ENCODE data around the gene SHROOM1.
"Not testable (repeated sequence)": the region's sequence is repeated elsewhere in the genome, so short reads cannot be mapped to it uniquely, and the experiment has no call there.

Gene SHROOM1

DNA sequence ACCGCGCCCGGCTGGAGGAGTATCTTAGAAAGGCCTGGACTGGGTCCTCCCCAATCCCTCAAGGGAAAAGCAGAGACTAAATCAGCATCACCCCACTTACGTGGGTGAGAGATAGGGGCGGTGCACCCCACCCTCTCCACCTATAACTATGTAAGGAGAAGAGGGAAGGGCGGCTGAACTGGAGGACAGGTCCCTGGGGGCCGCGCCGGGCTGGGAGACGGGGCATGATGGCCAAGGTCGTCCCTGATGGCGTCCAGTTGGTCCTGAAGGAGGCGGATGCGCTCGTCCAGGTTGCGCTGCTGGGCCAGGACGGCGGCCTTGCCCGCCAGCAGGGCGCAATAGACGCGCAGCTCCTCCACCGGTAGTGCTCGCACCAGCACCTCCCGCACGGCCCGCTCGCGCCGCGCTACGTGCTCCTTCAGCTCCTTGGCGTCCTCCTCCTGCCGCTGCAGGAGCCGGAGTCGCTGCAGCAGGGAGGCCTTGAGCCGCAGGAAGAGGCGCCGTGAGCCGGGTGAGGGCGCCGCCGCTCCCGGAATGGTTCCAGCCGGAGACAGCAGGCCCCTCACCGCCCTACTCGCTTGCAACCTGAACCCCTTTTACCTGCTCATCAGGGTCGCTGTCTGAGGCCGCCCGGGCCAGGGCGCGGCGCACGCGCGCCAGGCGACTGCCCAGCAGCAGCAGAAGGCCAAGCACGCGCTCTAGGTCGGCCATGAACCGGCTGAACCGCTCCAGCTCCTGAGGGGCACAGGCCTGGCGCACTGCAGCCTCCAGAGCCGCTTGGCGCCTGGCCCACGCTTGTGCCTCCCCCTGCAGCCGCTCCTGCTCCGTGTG, 7.6 kb downstream of the SHROOM1 start:
- DNase-seq: peak in 1 of 2 donors; percentile 45

DNA sequence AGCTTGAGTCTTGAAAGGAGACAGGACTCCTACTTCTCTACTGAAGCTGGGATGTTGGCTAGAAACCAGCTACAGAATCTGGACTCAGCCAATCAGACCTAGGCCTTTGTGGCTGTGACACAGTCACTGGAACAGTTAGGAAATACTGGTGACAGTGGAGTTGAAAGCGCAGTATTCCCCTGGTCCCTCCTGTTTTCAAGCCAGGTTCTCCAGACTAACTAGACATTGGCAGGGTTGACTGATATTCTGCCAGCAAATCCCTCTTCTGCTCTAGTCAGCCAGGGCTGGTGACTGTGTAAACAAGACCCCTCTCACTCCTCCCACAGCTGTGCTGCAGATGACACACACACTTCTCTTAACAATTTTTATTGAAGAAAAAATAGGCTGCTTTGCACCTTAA, 8.7 kb downstream of the SHROOM1 start:
- DNase-seq: no peak

- no peak for DNase-seq
Observed at GRCh38 chr5:132821350-132821749, 9.1 kb downstream of the SHROOM1 start.

- peak; percentile 94 to 95 for DNase-seq
Observed at GRCh38 chr5:132820162-132820754, 10.2 kb downstream of the SHROOM1 start.

DNA sequence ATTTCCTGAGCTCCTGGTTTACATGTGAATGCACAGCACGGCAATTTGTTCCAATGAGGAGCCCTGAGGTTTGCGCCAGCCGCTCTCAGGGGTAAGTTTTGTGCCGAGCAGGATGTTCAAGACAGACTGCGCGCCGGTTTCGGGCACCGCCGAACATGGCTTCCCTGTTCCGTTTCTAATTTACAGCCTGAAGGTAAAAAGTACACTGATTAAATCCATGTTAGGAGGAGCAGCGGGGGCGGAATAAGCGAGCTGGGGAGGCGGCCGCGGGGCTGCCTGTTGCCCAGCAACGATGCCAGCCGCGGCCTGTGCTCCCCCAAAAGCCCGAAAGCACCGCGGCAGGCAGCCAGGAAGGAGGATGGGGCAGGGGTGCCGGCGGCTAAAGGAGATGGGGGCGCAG, 11.0 kb downstream of the SHROOM1 start:
- DNase-seq: peak in 1 of 2 donors; percentile 27

- no peak for DNase-seq
Observed at GRCh38 chr5:132817011-132817410, 13.4 kb downstream of the SHROOM1 start.

DNA sequence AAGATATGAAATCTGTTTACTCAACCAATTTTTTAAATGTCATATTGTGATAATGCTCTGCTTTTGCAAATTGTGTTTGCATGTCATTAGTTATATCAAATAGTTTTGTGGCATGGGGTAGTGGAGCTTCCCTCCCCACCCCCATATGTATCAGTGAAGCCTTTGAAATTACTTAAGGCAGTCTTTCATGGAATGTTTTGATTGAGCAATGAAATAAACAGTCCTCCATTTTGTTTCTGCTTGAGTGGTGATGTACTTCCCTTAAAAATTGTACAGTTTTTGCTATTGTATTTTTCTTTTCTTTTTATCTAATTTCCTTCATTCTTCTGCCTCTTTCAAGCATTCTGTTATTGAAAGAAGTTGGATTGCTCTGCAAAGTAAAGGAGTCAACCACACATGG, 13.9 kb downstream of the SHROOM1 start:
- no peak for DNase-seq

- DNase-seq: no peak
Observed at GRCh38 chr5:132816083-132816482, 14.4 kb downstream of the SHROOM1 start.

- no peak for DNase-seq
Observed at GRCh38 chr5:132815454-132815853, 15.0 kb downstream of the SHROOM1 start.

- DNase-seq: no peak
Observed at GRCh38 chr5:132814503-132815294, 15.7 kb downstream of the SHROOM1 start.

GRCh38 chr5:132813599-132814502, 16.6 kb downstream of the SHROOM1 start:
- peak in 1 of 2 donors; percentile 50 for DNase-seq

GRCh38 chr5:132812781-132813598, 17.5 kb downstream of the SHROOM1 start, which contains the start of gene SOWAHA:
Gene SOWAHA (plus strand): TSS chr5:132813302. CDS start chr5:132813622, 320 bp downstream.
- peak in 1 of 2 donors; percentile 20 for DNase-seq

- no peak for DNase-seq
Observed at GRCh38 chr5:132812123-132812765, 18.2 kb downstream of the SHROOM1 start.

DNA sequence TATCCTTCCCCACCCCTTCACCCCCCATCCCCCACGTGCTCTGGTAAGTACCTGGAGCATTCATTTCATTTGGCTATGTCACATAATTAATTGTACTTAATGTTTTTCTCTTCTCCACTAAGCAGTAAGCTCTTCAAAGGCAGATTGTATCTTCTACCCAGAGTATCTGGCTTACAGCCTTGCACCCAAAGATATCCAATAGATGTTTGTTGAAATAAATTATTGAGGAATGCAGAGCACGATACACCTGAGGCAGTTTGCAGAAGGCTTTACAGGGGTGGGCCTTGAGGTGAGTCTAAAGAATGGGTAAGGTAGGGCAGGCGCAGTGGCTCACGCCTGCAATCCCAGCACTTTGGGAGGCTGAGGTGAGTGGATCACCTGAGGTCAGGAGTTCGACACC, 19.8 kb downstream of the SHROOM1 start:
- DNase-seq: no peak

DNA sequence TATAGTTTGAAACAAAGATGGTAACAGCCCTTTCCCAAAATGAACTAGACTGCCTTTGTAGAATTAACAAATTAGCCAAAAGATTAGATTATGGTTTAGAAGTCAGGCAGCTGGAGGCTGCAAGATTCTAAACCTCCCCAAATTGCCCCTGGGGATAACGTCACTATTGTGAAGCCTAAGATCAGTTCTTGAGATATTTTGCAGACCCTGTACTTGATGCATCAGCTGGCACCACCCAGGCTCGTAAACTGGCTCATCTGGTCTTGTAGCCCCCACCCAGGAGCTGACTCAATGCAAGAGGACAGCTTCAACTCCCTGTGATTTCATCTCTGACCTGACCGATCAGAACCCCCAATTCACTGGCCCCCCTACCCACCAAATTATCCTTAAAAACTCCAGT, 21.6 kb downstream of the SHROOM1 start:
- DNase-seq: no peak

DNA sequence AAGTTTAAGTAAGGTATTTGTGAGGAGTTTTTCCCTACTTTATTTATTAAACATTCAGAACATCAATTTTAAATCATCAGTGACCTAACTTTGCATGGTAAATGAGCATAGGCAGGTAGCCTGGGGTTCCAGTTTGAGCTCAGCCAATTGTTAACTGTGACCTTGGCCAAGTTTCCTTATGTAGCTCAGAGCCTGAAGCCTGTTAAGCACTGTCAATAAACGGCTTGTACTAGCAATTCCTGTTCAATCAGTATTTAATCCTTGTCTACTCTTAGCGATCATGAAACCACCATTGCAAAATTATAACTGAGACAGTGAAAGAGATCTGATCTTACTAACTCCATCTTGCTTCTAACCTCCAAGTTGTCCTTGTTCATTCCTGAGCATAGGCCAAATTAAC, 22.0 kb downstream of the SHROOM1 start:
- no peak for DNase-seq

DNA sequence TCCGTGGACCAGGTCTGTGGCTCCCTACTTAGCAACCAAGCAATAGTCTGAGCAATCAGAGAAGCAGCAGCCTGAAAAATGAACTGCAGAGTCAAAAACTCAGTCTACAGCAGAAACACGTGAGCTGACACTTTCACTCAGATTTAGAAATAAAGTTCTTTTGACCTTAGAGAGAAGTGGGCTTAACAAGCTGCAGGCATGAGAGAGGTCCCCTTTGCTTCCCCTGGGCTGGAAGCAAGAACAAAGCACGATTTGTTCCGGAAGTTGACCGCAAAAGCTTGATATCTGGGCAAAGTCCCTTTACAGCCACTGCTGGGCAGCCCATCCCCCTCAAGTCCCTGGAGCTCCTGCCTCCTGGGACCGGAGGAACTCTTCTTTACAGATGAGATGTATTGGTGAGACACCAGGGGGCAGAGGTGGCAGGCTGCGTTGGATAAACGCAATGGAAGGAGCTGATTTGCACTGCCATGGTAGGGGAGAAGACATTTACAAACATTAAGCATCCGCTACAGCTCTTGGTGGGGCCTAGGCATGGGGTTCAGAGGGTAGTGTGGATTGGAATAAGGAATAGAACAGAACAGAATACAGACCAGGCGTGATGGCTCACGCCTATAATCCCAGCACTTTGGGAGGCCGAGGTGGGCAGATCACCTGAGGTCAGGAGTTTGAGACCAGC, 23.1 kb downstream of the SHROOM1 start:
- DNase-seq: no peak

DNA sequence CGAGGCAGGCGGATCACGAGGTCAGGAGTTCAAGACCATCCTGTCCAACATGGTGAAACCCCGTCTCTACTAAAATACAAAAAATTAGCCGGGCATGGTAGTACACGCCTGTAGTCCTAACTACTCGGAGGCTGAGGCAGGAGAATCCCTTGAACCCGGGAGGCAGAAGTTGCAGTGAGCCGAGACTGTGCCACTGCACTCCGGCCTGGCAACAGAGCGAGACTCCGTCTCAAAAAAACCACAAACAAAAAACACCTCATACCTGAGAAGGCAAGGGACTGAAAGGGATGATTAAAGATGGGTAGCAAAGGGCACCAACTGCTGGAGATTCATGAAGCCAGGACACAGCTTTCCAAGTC, 23.7 kb downstream of the SHROOM1 start:
- DNase-seq: not testable (repeated sequence)

DNA sequence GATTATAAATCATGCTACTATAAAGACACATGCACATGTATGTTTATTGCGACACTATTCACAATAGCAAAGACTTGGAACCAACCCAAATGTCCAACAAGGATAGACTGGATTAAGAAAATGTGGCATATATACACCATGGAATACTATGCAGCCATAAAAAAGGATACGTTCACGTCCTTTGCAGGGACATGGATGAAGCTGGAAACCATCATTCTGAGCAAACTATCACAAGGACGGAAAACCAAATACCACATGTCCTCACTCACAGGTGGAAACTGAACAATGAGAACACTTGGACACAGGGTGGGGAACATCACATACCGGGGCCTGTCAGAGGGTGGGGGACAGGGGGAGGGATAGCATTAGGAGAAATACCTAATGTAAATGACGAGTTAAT, 24.6 kb downstream of the SHROOM1 start:
- DNase-seq: not testable (repeated sequence)

- not testable (repeated sequence) for DNase-seq
Observed at GRCh38 chr5:132804219-132804618, 26.2 kb downstream of the SHROOM1 start.
